Myocyte (in vitro differentiated cells): Measurements from ENCODE around the gene PLEKHA6. TPM values are rescaled to one million over a fixed set of nuclear protein-coding genes. Genes with fewer than 3 reads are reported as not detected.

Source experiments
- DNase-seq: peaks from one replicate; pipeline ENCODE4 v3.0.0-alpha.2; 2012; ENCODE audit warnings: low read depth
- total RNA-seq: library from RNA; depleted of rRNA; stranded (reverse); fragments of >200 nt; gene quantifications from 2 replicates; pipeline ENCODE4 v1.2.3, GENCODE V29; 2014

Gene PLEKHA6
- total RNA-seq, 1 donor from 2014 or later = 16.7 TPM

DNA sequence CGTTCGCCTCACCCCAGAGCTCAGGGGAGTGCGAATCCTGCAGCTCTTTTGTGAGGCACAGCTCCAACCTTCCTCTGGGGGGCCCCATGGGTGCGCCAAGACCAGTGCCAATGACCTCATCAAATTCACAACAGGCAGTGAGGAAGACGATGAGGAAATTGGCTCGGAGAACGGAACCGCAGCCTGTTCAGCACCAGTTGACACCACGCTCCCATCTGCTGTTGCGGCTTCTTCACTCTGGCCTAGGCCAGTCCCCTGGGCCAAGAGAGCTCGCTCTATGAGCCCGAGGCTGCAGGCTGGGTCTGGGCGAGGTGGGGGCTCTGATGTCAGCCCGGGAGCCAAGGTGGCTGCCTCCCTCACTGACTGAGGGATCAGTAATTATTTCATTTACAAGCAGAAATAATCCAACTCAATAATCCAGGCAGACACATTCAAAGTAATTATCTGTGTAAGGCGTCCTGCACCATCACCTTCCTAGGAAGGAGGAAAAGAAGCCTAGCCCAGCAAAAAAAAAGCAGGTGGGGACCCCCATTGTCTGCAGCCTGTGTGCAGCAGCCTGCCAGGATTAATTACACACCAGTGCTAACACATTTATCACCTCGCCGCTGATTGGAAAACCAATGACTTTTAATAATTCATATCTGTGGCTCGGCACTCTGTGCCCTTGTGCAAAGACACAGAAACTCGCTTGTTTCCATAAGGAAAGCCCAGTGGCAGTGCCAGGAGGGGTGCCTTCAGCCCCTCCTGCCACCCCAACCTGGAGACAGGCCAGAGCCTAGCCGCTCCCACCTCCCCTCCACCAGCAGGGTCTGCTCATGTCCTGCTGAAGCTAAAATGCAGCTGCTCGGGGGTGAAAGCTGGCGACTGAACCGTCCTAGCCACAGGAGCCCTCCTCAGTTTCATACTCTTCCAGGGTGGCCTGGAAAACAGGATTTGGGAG is 1.9 kb downstream of the PLEKHA6 start:
- no peak for DNase-seq

DNA sequence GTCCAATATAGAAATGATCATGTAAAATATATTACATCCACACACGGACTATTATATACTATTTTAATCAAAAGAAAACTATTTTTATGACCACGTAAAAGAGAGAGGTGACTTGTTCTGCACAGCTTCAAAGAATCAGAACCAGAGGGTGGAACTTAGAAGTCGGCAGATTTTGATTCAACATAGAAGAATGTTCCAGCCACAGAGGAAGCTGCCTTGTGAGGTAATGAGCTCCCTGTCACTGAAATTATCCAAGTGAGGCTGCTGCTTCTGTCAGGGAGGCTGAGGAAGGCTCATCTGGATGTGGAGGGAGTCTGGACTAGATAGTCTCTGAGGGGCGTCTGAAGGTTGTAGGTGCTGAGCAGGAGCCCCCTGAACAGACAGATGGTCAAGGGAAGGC is 2.7 kb downstream of the PLEKHA6 start:
- DNase-seq = no peak

DNA sequence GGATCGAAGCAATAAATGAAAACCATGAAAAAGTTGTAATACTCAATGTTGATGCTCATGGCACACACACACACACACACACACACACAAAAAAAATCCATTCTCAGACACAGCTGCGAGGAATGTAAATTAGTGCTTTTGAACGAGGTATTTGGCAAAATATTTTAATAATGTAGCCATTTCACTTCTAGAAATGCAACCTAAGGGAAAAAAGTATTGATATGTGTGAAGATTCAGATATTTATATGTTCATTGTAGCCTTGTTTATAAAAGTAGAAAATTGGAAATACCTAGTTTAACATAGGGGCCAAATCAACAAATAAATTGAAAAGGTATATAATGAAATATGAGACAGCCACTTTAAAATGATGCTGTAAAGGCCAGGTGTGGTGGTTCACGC is 3.8 kb downstream of the PLEKHA6 start:
- no peak for DNase-seq

DNA sequence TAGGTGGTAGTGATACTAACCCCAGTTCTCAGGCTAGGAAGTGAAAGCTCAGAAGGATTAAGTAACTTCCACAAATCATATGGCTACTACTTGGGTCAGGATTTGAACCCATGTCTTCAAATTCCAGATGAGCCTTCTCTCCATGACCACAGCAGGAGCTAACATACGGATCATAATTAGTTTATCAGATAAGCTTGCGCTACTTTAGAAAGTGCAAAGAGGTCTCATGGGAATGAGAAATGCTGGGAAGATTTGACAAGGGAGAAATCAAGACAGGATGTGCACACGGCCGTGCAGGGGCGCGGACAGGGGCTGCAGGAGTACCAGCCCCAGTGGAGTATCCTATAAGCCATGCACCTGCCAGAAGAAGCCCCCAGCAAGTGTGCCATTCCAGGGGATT is 5.2 kb downstream of the PLEKHA6 start:
- no peak for DNase-seq

DNA sequence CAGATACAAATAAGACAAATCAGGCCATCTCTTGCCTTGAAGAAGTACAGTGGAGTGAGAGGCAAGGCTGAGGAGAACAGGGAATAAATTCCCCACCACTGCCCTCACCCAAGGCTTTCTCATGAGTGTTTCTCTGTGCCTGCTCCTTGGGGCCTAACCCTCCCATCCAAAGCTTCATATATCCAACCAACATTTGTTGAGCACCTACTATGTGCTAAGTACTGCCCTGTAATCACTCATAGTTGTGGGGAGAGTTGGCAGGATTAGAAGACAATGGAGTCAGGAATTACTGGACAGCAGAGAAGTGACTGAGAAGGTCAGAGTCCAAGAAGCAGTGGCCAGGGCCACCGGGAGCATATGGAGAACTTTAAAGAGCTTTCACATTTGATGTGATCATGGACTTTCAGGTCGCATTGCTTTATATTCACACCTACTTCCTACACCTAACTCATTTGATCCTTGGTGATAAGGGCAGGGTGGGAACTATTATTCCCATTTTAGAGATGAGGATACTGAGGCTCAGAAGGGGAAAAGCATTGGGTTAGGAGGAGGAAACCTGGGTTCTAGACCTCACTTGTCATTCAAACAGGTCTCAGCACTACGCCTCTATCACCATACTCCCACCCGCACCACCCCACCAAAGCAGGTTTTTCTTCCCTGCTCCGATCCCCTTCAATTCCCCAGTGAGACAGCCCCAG is 6.4 kb downstream of the PLEKHA6 start:
- DNase-seq = no peak

DNA sequence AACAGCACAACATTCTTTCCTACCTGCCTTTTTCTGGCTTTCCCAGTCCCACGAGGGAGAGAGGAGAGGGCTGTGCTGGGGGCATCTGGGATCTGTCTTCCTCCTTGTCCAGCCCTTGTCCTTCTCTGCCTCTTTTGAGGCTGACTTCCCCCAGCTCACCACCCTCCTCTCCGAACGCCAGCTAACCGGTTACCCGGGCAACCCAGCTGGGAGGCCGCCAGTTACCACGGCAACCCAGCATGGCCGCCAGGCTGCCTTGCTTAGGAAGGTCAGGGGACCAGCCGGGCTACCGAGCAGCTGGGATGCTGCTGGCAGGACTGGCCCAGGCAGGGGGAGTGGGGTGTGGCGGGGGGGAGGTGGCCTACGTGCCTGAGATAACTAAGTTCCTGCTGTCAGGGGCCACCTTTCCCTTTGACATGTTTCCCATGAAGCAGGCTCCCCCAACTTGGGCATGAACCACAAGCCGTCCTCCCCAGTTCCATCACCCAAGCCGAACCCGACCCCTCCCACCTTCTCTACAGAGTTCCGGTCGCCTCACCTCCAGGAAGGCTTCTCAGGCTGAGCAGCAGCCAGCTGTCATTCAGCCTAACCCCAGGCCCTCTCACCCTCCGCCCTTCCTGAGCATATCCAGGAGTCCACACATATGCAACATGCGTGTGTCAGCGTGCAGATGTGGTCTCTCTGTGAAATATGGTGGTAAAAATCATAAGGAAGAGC is 8.7 kb downstream of the PLEKHA6 start:
- peak; percentile 76 for DNase-seq

DNA sequence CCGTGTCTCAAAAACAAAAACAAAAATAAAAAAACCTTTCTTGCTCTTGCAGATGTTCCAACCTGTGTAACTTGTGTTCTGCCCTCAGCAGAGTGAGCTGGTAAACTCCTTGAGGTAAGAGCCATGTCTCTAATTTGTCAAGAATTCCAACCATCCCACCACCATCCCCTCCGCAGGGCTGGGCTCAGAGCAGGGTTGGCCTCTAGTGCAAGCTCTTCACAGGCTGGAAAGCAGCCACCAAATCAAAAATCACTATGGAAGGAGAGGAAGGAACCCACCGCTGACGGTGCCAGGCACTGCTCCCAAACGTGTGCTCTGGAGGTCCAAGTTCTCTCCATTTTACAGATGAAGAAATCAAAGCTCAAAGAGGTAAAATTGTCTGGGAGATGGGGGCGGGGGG is 9.4 kb downstream of the PLEKHA6 start:
- DNase-seq = no peak

DNA sequence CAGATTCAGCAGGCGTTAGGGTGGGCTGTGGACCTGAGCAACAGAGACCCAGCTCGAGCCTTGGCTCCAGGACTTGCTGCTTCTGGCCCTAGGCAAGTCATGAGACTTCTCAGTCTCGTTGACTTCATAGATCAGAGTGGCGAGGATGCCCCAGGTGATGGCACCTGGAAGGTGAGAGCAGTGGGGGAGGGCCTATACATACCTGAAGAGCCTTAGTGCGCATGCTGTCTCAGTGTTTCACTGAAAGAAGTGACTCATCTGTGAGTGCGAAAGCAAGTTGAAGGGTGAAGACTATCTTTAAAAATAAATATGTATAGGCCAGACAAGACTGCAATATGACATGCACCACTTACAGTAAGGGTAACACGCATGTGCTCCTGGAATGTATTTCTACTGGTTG is 10.1 kb downstream of the PLEKHA6 start:
- DNase-seq = no peak

DNA sequence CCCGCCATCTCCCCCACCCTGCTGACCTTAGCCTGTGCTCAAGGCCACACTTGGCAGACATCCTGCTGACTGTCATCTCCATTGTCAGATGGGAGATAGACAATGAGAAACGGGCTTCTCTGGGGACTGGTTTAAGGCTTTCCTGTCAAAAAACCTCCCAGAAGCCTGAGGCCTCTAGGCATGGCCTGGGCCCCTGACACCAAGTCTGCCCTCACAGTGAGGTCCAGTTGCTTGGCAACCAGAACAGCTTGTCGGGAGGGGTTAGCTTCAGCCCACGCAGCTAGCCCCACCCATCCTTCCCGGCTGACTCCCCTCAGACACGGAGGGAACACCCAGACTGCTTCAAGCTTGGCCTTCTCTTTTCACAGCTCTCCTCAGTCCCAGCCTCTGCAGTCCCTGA is 11.0 kb downstream of the PLEKHA6 start:
- peak; percentile 75 for DNase-seq

DNA sequence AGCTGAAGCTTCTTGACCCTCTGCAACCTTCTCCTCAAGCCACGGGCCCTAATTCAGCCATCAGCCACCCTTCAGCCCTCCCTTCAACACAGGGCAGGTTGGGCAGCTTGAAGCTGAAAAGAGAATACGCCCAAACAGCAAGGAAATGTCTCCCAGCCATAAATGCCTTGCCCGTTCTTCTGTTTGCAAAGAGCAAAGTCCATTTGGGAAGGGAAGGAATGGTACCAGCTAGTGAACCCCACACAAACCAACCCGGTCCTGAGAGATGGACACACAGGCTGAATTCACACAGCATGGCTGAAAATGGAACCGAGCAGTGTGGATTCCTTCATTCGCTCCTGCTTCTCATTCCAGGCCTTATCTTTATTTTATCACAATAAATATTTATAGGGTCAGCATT is 11.5 kb downstream of the PLEKHA6 start:
- no peak for DNase-seq

DNA sequence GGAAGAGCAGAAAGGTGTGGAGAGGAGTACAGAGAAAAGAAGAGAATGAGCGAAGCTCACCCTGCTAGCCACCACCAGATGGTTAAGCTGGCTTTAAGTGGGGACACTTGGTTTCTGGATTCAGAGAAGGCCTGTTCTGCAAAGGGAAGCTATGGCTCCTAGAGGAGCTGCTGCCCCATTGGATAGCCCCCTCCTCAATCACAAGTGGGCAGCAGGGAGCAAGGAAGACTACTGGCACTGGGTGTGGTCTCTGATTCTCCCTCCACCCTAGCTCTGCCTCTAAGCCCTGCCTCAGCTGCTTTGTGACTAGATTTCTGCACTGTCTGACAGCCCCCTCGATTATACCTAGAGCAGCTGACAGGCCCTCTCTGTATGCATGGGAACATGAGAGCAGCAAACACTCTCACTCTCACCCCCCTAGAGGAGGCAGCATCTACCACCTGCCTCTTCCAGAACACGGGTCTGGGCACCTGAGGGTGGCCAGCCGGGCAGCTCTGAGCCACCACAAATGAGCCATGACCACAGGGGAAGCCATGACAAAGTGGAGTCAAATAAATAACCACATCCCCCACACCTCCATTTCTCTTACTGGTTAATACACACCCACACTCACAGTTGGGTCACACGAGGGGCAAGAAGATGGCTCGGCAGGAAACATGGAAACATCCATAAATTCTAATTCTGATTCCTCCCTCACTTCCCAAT is 13.6 kb downstream of the PLEKHA6 start:
- no peak for DNase-seq

DNA sequence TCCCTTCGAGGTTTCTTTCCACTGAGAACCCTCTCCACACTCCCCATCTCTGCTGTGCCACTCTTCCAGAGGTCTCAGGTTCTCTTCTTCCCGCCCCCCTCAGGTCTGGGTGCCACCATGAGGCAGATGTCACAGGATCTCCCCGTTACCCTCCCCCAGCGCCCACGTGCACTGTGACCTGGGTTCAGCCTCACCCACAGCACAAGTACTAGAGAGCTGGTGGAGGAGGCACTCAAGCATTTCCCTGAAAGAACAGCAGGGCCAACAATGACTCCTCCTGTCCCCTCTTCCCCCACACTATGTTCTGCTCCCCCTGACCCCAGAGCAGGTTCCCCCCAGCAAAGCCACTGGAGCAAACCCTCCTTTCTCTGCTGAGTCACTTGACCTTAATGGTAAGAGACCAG is 14.3 kb downstream of the PLEKHA6 start:
- DNase-seq = no peak

DNA sequence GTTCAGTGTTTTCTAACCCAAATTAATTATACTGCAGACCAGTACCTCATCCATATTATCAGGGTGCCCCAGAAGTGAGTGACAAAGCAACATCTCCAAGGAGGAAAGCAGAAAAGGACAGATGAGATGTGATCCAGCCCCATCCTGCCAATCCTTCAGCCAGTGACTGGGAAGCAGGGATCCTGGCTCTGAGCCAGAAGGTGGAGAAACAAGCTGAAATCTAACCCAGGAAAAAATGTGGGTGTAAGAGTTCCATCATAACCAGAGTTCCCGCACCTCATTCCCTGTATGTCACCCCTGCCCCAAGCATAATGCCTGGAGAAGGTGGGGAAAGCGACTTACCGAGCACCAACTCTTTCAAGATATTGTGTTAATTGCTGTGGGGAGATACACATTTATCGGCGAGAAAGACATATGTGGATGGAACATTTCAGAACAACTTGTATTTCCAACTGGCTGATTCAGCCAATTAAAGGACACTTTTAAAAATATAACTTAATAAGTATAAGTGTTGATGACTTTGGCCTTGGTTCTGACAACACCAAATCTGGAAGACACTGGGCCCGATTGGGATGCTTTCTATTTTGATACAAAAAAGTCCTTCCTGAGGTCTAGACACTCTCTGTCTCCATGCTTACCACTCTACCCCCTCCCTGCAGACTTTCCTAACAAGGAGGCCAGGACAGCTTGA is 14.9 kb downstream of the PLEKHA6 start:
- no peak for DNase-seq

DNA sequence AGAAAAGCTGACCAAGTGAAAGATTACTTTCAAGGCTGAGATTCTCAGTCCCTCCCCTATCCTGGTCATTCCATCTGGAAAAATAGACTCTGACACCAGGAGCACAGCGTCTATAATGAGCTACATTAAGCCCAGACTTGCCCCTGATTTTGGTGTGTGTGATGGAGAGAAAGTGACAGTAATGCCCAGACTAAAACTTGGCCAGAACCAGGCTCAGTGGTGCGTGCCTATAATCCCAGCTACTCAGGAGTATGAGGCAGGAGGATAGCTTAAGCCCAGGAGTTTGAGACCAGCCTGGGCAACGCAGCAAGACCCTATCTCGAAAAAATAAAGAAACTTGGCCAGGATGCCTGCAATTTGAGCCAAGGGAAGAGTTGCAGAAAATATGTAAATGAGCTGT is 15.9 kb downstream of the PLEKHA6 start:
- no peak for DNase-seq

DNA sequence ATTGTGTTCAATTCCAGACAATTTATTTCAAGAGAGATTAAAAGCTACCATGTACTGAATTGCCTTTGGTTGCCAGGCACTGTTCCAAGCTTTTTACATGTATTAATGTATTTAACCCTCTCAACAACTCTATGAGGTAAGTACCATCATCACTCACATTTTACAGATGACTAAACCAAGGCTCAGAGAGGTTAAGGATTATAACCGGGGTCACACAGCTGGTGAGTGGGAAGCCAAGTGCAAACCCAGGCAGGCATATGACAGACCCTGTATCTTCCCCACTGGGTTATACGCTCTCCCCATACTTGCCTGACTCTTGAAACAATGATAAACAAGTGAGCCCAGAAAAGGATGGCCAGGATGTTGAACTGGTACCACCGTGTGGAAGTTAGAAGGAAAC is 16.5 kb downstream of the PLEKHA6 start:
- no peak for DNase-seq

DNA sequence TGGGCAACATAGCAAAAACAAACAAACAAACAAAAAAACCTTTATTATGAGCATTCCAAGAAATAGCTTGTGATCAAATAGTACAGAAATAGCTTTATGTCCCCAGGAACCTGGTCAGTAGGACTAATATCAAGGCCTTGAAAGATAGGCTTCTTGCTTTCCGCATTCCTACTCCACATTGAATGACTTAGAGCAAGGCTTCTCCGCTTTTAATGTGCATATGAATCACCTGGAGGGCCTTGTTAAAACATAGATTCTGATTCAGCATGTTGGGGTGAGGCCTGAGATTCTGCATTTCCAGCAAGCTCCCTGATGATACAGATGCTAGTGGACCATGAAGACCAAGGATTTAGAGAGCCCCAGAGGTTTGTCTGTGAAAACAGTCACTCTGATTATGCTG is 17.4 kb downstream of the PLEKHA6 start:
- DNase-seq = no peak

DNA sequence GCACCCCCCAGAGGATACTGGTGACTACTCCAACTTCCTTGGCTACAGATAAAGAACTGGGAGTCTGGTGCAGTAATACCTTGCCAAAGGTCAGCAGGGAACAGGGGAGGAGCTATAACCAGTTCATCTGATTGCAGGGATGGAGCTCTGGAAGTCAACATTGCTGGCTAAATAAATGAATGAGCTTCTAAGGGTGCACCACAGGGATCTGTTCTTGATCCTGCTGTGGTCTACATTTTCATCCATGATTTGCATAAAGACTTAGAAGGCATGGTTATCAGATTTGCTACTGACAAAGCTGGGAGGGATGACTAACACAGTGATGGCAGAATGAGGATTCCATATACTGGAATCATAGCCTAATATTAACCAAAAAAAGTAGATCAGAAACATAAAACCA is 18.3 kb downstream of the PLEKHA6 start:
- peak; percentile 63 for DNase-seq

DNA sequence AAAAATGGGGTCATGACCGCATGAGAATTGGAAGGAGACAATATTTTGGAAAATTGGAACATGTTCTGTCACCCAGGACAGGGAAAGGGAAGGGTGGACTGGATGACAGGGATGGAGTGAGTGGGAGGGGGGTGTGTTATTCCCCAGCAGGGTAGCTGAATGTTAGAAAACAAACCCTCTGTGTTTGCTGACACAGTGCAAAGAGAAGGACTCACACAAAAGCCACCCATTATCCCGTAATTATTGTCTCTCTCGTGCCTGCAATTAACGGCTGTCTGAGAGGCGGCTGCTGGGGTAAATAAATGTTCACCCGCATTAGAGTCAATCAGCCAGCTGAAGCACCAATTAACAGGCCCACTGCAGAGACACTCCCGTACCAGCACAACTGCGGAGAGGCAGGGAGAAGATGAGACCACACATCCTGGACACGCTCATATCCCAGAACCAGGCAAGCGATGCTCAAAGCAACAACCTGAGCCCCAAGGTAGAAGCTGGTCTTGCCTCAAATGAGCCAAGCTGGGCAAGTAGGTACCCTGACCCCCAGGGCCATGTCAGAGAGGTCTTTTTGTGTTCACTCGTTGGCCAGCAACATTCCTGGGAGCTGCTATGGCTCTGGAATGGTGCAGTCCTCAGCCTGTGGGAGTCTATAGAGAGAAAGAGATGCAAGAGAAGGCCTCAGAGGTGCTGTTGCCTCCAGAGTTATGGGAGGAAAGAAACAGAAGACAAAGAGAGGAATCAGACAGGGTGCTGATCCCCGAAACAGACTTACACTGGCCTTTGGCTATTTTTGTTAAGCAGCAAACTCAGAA is 19.4 kb downstream of the PLEKHA6 start:
- DNase-seq = no peak

DNA sequence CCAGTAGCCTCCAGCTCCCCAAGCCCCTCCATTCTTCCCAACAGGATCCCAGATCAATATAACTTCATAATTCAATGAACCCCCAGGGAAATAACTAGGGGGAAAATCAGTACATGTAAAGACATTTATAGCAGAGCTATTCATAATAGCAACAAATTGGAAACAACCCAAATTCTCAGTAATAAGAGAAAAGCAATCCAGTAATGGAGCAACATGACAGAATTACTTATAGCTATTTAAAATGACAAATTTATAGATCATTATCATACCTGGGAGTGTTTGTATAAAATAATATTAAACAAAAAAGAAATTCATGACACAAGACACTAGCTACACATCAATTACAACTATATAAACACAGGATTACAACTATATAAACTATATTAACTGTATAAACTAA is 20.2 kb downstream of the PLEKHA6 start:
- DNase-seq = no peak

DNA sequence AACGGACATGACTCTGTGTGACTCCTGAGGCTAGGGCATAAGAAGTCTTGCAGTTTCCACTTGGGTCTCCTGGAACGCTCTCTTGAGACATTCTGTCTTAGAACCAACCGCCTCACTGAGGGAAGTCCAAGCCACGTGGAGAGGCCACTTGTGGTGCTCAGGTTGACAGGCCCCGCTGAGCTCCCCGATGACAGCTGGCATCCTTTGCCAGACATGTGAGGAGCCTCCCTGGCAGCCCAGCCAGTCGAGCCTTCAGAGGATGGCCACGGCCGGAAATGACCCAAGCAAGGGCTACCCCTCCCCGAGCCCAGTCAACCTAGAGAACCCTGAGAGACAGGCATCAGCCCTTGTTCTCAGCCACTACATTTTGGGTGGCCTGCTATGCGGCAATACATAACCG is 20.7 kb downstream of the PLEKHA6 start:
- peak; percentile 59 for DNase-seq
